Spleen (tissue), 11 donors: Measurements from ENCODE around the gene TTC7B. TPM values are rescaled to one million over a fixed set of nuclear protein-coding genes. Genes with fewer than 3 reads are reported as not detected.

Experiments used
- DNase-seq: peaks from one replicate; pipeline ENCODE4 v3.0.0-alpha.2; 2020
- H3K27ac ChIP-seq, 8 donors: fragments of 200-600 bp; sonication (generic) in 7 of 8; 1 replicate in 4 of 8; 2 replicates in 4 of 8; pipeline versions ENCODE4 v1.5.0 to v1.8.0; 2016 to 2021; ENCODE audit warnings: inconsistent platforms in 4 of 8, mild to moderate bottlenecking in 4 of 8, moderate library complexity in 1 of 8
- H3K27me3 ChIP-seq, 7 donors: fragments of 200-600 bp; sonication (generic) in 6 of 7; replicated peaks in 1 of 7; 1 replicate in 4 of 7; 2 replicates in 3 of 7; pipeline versions ENCODE4 v1.5.0 to v1.8.0; 2016 to 2021; ENCODE audit warnings: inconsistent platforms in 3 of 7, mild to moderate bottlenecking in 1 of 7
- H3K36me3 ChIP-seq, 6 donors: fragments of 200-600 bp; sonication (generic) in 5 of 6; 1 replicate in 4 of 6; 2 replicates in 2 of 6; pipeline versions ENCODE4 v1.5.0 to v1.8.0; 2016 to 2021; ENCODE audit warnings: inconsistent platforms in 2 of 6
- H3K4me1 ChIP-seq, 6 donors: fragments of 200-600 bp; sonication (generic) in 5 of 6; 1 replicate in 3 of 6; 2 replicates in 3 of 6; pipeline versions ENCODE4 v1.5.0 to v1.8.0; 2016 to 2021; ENCODE audit warnings: inconsistent platforms in 3 of 6
- H3K4me3 ChIP-seq, 8 donors: fragments of 200-600 bp; sonication (generic) in 7 of 8; 1 replicate in 4 of 8; 2 replicates in 4 of 8; pipeline versions ENCODE4 v1.5.0 to v1.8.0; 2016 to 2021; ENCODE audit warnings: inconsistent platforms in 4 of 8, mild to moderate bottlenecking in 4 of 8, moderate library complexity in 2 of 8
- H3K9me3 ChIP-seq, 8 donors: fragments of 200-600 bp; sonication (generic) in 7 of 8; 1 replicate in 4 of 8; 2 replicates in 4 of 8; pipeline versions ENCODE4 v1.5.0 to v1.8.0; 2016 to 2021; ENCODE audit warnings: inconsistent platforms in 4 of 8
- POLR2A ChIP-seq, 3 donors: fragments of 450-650 bp; IDR thresholded peaks; one replicate each; pipeline ENCODE4 v1.5.1; 2017; ENCODE audit warnings: antibody characterized with exemption in 3 of 3, mild to moderate bottlenecking in 1 of 3
- POLR2AphosphoS5 ChIP-seq, 3 donors: sonication (generic); formaldehyde crosslinking; IDR thresholded peaks; one replicate each; pipeline ENCODE4 v1.5.1; 2017; ENCODE audit warnings: antibody characterized with exemption in 3 of 3
- WGBS, 5 donors: extraction: QIAGEN DNeasy Blood & Tissue Kit in 3 of 5; methylation state at CpG; one replicate each; pipeline versions ENCODE4 v1.1.5 to v1.1.7; 2013 to 2018; 5-methylcytosine and 5-hydroxymethylcytosine counted together
- intact Hi-C: fragments of 100-400 bp; cut with DNase I; formaldehyde crosslinking; loops from one replicate; pipeline ENCODE4 v1.15.0; 2023; ENCODE audit warnings: low total_unique reads
- polyA plus RNA-seq, 3 donors: library from polyadenylated mRNA; stranded (reverse); fragments of 200-250 nt; gene quantifications; one replicate each; pipeline ENCODE4 v1.2.1, GENCODE V29; 2013
- total RNA-seq, 7 donors: library from RNA; depleted of rRNA in 3 of 7; stranded (reverse); fragments of >200 nt in 3 of 7; fragmentation: NEBNext Ultra II Directional in 4 of 7; extraction: Animal tissue kit (Norgen Biotek cat#: 25700) in 4 of 7; gene quantifications; one replicate each; pipeline versions ENCODE4 v1.1.0 to v1.2.1, GENCODE V29; 2016 to 2021
- TF ChIP-seq, protein P1 (sequence below), 11 experiments: fragments of 200-600 bp in 7 of 11; fragments of 450-650 bp in 4 of 11; sonication (generic) in 4 of 11; IDR thresholded peaks in 8 of 11; conservative IDR thresholded peaks in 3 of 11; 1 replicate in 7 of 11; 2 replicates in 4 of 11; pipeline versions ENCODE4 v1.4.0 to v1.8.0; 2016 to 2021; ENCODE audit warnings: antibody characterized with exemption in 11 of 11, inconsistent platforms in 4 of 11, mild to moderate bottlenecking in 1 of 11
- donor health status: healthy with polysubstance abuse.
- donor health status: DM: no; HTN: no; CAD: no; lungs with moderate emphysema.
- donor health status: DM: no; HTN: no; CAD: no.
- donor health status: Bipolar disorder and iron deficiency.
- donor health status: healthy.
- donor health status: DM: no; HTN: no; CAD: no.
- donor health status: DM: yes; HTN: yes; CAD: no.

The TTC7B gene
- total and polyA plus RNA-seq, 10 donors = 6.6 to 98.4 (median 62.6) TPM

- H3K36me3 ChIP-seq = no peaks in the 10 kb centered on the region
- intact Hi-C loops = loop anchor here (5.0 kb wide), 2 partner anchors 300 to 395 kb away; partner anchors contain the start of gene CALM1
- H3K27me3 ChIP-seq = no peaks in the 10 kb centered on the region
- peak; percentile 92 for DNase-seq
- H3K4me3 ChIP-seq = no peak overlapping the region
- H3K9me3 ChIP-seq = no peaks in the 10 kb centered on the region
- peak in 2 of 3 donors; percentile 67 to 70 for TF ChIP-seq POLR2AphosphoS5 (IDR thresholded peaks at IDR 0.05)
- no peak for TF ChIP-seq POLR2A (IDR thresholded peaks at IDR 0.05)
- TF ChIP-seq, protein P1, sequence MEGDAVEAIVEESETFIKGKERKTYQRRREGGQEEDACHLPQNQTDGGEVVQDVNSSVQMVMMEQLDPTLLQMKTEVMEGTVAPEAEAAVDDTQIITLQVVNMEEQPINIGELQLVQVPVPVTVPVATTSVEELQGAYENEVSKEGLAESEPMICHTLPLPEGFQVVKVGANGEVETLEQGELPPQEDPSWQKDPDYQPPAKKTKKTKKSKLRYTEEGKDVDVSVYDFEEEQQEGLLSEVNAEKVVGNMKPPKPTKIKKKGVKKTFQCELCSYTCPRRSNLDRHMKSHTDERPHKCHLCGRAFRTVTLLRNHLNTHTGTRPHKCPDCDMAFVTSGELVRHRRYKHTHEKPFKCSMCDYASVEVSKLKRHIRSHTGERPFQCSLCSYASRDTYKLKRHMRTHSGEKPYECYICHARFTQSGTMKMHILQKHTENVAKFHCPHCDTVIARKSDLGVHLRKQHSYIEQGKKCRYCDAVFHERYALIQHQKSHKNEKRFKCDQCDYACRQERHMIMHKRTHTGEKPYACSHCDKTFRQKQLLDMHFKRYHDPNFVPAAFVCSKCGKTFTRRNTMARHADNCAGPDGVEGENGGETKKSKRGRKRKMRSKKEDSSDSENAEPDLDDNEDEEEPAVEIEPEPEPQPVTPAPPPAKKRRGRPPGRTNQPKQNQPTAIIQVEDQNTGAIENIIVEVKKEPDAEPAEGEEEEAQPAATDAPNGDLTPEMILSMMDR (IDR thresholded peaks at IDR 0.05 in 8 of 11, conservative IDR thresholded peaks at IDR 0.05 in 3 of 11) = peak; percentile 79 to 97 (median 92)
- H3K4me1 ChIP-seq = peaks cover 8 to 48% (median 37%) of the 10 kb centered on the region in 6 donors
- peak overlapping the region in 5 of 8 donors; percentile 2 to 64 (median 52) for H3K27ac ChIP-seq
- WGBS, 5 donors = 23 to 29% (median 26%) methylated on average over 15 of the region's 15 CpGs
Measured at GRCh38 chr14:90697577-90698206, 118.5 kb downstream of the TTC7B start.

DNA sequence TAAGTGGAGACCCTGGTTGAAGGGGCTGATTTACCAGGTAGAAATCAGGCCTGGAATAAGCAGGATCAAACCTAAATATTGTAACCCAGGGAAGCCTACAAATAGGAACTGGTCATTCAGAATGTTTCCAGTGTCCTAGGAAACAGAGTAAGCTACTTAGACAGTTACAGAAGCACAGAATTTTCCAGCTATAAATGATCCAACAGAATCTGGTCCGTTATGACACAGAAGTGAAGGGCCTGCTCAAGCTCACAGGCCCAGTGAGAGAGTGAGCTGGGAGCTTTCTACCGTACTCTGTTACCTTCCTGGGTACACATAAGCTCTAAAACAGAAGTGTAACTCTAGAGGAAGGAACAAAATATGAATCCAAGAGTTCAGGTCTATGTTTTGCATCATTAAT, 119.1 kb downstream of the TTC7B start:
- WGBS, 5 donors = 61 to 73% (median 69%) methylated on average over 2 of the region's 2 CpGs
- H3K4me1 ChIP-seq = peaks cover 8 to 48% (median 37%) of the 10 kb centered on the region in 6 donors
- H3K4me3 ChIP-seq = no peak overlapping the region
- TF ChIP-seq POLR2A (IDR thresholded peaks at IDR 0.05) (no peak), POLR2AphosphoS5 (IDR thresholded peaks at IDR 0.05) (no peak)
- H3K27me3 ChIP-seq = no peaks in the 10 kb centered on the region
- intact Hi-C loops = loop anchor here (5.0 kb wide), 2 partner anchors 300 to 395 kb away; partner anchors contain the start of gene CALM1
- peak overlapping the region in 3 of 8 donors; percentile 52 to 64 (median 59) for H3K27ac ChIP-seq
- H3K36me3 ChIP-seq = no peaks in the 10 kb centered on the region
- no peaks in the 10 kb centered on the region for H3K9me3 ChIP-seq
- no peak for DNase-seq

DNA sequence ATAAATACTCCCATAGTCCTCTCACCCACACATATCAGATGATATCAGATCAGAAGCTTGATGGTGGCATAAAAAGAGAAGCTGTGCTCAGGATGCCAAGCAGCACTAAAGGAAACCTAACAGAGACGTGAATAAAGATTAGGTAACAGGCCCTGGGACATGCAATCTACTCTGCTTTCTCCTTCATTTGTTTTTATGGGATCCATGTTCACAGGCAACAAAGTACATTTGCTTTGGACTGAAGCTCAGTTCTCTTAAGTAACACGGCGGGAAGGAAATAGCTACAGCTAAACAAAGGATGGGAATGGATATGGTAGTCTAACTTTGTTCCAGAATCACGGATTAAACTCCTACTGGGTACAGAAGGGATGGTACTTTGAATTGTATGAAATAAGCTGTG, 119.5 kb downstream of the TTC7B start:
- 56 to 80% (median 72%) methylated on average over 4 of the region's 4 CpGs for WGBS, 5 donors
- Histone ChIP-seq H3K27me3 (no peaks in the 10 kb centered on the region), H3K4me1 (peaks cover 8 to 49% (median 37%) of the 10 kb centered on the region in 6 donors), H3K36me3 (no peaks in the 10 kb centered on the region), H3K4me3 (no peak overlapping the region), H3K27ac (peak overlapping the region in 2 of 8 donors; percentile 52 to 59), H3K9me3 (no peaks in the 10 kb centered on the region)
- TF ChIP-seq, protein P1 (IDR thresholded peaks at IDR 0.05 in 8 of 11, conservative IDR thresholded peaks at IDR 0.05 in 3 of 11) = no peak
- TF ChIP-seq POLR2A (IDR thresholded peaks at IDR 0.05) (no peak), POLR2AphosphoS5 (IDR thresholded peaks at IDR 0.05) (no peak)
- no peak for DNase-seq
- intact Hi-C loops = loop anchor here (5.0 kb wide), 2 partner anchors 299 to 394 kb away; partner anchors contain the start of gene CALM1

GRCh38 chr14:90695997-90696660, 120.1 kb downstream of the TTC7B start:
- intact Hi-C loops = loop anchor here (5.0 kb wide), 2 partner anchors 299 to 394 kb away; partner anchors contain the start of gene CALM1

More at GRCh38 chr14:90695997-90696660, 120.1 kb downstream of the TTC7B start:
- Histone ChIP-seq H3K4me3 (no peak overlapping the region), H3K27me3 (no peaks in the 10 kb centered on the region), H3K36me3 (no peaks in the 10 kb centered on the region), H3K4me1 (peaks cover 8 to 49% (median 34%) of the 10 kb centered on the region in 6 donors), H3K9me3 (no peaks in the 10 kb centered on the region), H3K27ac (peak overlapping the region in 1 of 8 donors; percentile 52)
- no peak for DNase-seq
- TF ChIP-seq POLR2AphosphoS5 (IDR thresholded peaks at IDR 0.05) (no peak), POLR2A (IDR thresholded peaks at IDR 0.05) (no peak)
- TF ChIP-seq, protein P1 (IDR thresholded peaks at IDR 0.05 in 8 of 11, conservative IDR thresholded peaks at IDR 0.05 in 3 of 11) = no peak
- 79 to 85% (median 81%) methylated on average over 11 to 12 of the region's 12 CpGs for WGBS, 5 donors
